Lower leg skin (tissue), 4 donors: ENCODE data around the gene NKD1. TPM values are rescaled to one million over a fixed set of nuclear protein-coding genes. Genes with fewer than 3 reads are reported as not detected.

Experiments
- DNase-seq, 2 donors: peaks; one replicate each; pipeline ENCODE4 v3.0.0-alpha.2; 2019; ENCODE audit warnings: low spot score in 2 of 2
- H3K4me3 ChIP-seq: fragments of 200-600 bp; sonication (generic); 2 replicates; pipeline ENCODE4 v1.5.1; 2017; ENCODE audit warnings: mild to moderate bottlenecking, low read depth; ENCODE audit not compliant: poor library complexity, severe bottlenecking
- CTCF ChIP-seq, 3 donors: fragments of 450-650 bp; IDR thresholded peaks; one replicate each; pipeline ENCODE4 v1.5.1; 2016; ENCODE audit warnings: antibody characterized with exemption in 3 of 3, mild to moderate bottlenecking in 3 of 3, moderate library complexity in 2 of 3
- POLR2A ChIP-seq, 2 donors: fragments of 450-650 bp; IDR thresholded peaks; one replicate each; pipeline ENCODE4 v1.6.1; 2016 to 2017; ENCODE audit warnings: antibody characterized with exemption in 2 of 2, mild to moderate bottlenecking in 1 of 2, moderate library complexity in 1 of 2
- WGBS, 2 donors: methylation state at CpG; one replicate each; pipeline ENCODE4 v1.1.5; 2018; 5-methylcytosine and 5-hydroxymethylcytosine counted together
- intact Hi-C: fragments of 100-400 bp; cut with DNase I; formaldehyde crosslinking; loops from one replicate; pipeline ENCODE4 v1.15.0; 2023; ENCODE audit warnings: low total_unique reads
- total RNA-seq, 4 donors: library from RNA; depleted of rRNA; stranded (reverse); fragments of >200 nt; gene quantifications; one replicate each; pipeline ENCODE4 v1.1.0, GENCODE V29; 2016

NKD1 gene
- total RNA-seq, 4 donors from 2014 or later: 5.1 to 15.2 (median 7.2) TPM

DNA sequence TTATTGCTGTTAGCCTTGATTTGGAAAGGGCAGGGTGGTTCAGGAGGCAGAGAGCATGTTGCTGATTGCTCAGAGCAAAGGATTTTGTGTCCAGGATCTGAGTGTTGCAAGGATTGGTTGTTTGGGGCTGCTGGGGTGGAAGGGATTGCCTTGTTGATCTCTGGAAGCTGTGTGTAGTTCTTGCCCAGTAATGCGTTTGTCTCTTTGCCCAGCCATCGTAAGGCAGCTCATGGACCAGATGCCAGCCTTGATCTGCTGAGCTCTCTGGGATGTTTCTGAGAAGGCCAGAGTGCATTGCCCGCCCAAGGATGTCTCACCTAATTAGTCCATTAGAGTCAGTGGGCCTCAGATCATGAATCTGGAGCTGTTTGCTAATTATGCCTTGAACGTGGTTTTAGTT, 33.6 kb downstream of the NKD1 start:
- no peak overlapping the region for H3K4me3 ChIP-seq
- no peak for TF ChIP-seq POLR2A (IDR thresholded peaks at IDR 0.05)
- TF ChIP-seq CTCF (IDR thresholded peaks at IDR 0.05): no peak
- no peak for DNase-seq
- 52 to 76% methylated on average over 4 of the region's 4 CpGs for WGBS, 2 donors
- intact Hi-C loops: no loop called here

DNA sequence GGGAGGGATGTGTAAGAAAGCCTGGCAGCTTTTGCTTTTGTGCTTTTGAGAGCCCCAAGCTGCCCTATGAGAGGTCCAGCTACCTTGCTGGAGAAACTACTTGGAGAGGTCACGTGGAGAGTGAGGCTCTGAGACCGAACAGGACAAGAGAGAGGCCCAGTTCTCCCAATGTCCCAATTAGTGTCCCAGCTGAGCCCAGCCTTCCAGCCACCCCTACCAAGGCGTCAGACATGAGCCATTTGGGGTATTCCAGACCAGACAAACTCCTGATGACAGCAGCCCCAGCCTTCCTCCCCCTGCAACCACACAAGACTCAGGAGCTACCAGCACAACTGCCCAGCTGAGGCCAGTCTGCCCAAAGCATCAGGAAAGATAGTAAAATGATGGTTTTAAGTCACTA, 35.0 kb downstream of the NKD1 start:
- DNase-seq: no peak
- 93% methylated on average over 3 of the region's 3 CpGs for WGBS, 2 donors
- no peak for TF ChIP-seq CTCF (IDR thresholded peaks at IDR 0.05)
- no peak for TF ChIP-seq POLR2A (IDR thresholded peaks at IDR 0.05)
- intact Hi-C loops: no loop called here
- H3K4me3 ChIP-seq: no peak overlapping the region

DNA sequence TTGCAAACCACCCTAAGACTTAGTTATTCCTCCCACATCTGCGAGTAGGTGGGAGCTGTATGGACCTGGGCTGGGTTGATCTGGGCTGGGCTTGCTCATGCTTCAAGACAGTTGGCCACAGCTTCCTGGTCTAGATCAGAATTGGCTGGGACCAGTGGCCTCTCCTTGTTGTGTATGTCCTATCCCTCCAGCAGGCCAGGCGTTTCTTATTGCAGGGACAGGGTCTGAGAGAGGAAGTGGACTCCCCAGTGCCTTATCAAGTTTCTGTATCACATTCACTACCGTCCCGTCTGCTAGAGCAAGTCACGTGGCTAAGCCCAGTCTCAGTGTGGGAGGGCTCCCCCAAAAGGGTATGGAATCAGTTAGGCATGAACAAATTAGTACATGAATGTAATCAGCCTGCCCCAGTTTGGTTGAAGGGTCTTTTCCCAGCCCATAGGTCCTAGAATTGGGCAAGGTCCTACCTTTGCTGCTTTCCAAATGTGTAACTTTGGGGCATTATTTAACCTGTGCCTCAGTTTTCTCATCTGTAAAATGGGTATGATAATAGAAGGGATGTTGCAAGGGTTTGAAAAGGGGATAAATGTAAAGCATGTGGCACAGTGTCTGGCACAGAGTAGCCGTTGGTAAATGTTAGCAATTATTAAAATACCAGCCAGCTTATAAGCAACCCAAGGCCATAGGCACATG, 36.0 kb downstream of the NKD1 start:
- no peak overlapping the region for H3K4me3 ChIP-seq
- no peak for DNase-seq
- TF ChIP-seq CTCF (IDR thresholded peaks at IDR 0.05): no peak
- TF ChIP-seq POLR2A (IDR thresholded peaks at IDR 0.05): no peak
- intact Hi-C loops: no loop called here
- WGBS, 2 donors: 55 to 67% methylated on average over 6 of the region's 6 CpGs

- H3K4me3 ChIP-seq: no peak overlapping the region
- peak; percentile 44 to 92 for DNase-seq
- TF ChIP-seq POLR2A (IDR thresholded peaks at IDR 0.05) (no peak), CTCF (IDR thresholded peaks at IDR 0.05) (no peak)
- WGBS, 2 donors: 45 to 72% methylated on average over 8 to 16 of the region's 16 CpGs
- intact Hi-C loops: no loop called here
These were observed 37.2 kb downstream of the NKD1 start for GRCh38 chr16:50585331-50585776.

- whole genome bisulfite sequencing, 2 donors: 96 to 100% methylated on average over 2 of the region's 2 CpGs
- no peak for TF ChIP-seq POLR2A (IDR thresholded peaks at IDR 0.05)
- TF ChIP-seq CTCF (IDR thresholded peaks at IDR 0.05): no peak
- H3K4me3 ChIP-seq: no peak overlapping the region
- intact Hi-C loops: no loop called here
- no peak for DNase-seq
These were observed 39.3 kb downstream of the NKD1 start for GRCh38 chr16:50587543-50587942.

DNA sequence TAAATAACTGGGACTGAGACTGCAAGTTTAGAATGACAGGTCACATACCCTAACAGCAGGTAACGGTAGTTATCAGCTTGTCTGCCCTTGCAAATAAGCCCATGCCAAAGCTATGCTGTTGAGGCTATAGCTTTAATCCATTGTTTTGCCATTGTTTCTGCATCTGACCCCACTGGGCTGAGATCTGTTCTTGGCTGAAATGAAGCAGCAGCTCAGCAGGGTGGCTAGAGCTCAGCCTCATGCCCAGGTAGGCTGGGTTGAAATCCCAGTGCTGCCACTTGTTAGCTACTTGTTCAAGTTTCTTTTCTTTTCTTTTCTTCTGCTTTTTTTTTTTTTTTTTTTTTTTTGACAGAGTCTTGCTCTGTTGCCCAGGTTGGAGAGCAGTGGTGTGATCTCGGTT, 40.1 kb downstream of the NKD1 start:
- WGBS, 2 donors: 98% methylated on average over 2 of the region's 2 CpGs
- intact Hi-C loops: no loop called here
- TF ChIP-seq CTCF (IDR thresholded peaks at IDR 0.05): no peak
- no peak for TF ChIP-seq POLR2A (IDR thresholded peaks at IDR 0.05)
- DNase-seq: no peak
- no peak overlapping the region for H3K4me3 ChIP-seq
